Activated CD4-positive, alpha-beta memory T cell treated with anti-CD3 and anti-CD28 coated beads for 36 hours (primary cell): ENCODE measurements around the gene ADCK1. TPM values are rescaled to one million over a fixed set of nuclear protein-coding genes. Genes with fewer than 3 reads are reported as not detected.
"Not testable (repeated sequence)": the region's sequence is repeated elsewhere in the genome, so short reads cannot be mapped to it uniquely, and the experiment has no call there.

Experiments used
- CTCF ChIA-PET: fragments of 350-600 bp; sonication (Branson Sonifier 250); formaldehyde crosslinking; loops from one replicate; lab custom pipeline; 2021; ENCODE audit warnings: antibody characterized with exemption, inconsistent platforms; lab: Charles Lee
- POLR2A ChIA-PET: fragments of 350-600 bp; sonication (Branson Sonifier 250); formaldehyde crosslinking; loops from one replicate; lab custom pipeline; 2021; ENCODE audit warnings: antibody characterized with exemption; lab: Charles Lee
- DNase-seq: peaks from one replicate; pipeline ENCODE4 v3.0.0-alpha.2; 2020
- H3K27ac Mint-ChIP-seq: one replicate; pipeline ENCODE4 v1.8.0; 2021; ENCODE audit warnings: mixed read lengths
- H3K27me3 Mint-ChIP-seq: one replicate; pipeline ENCODE4 v1.8.0; 2021; ENCODE audit warnings: mixed read lengths
- H3K36me3 Mint-ChIP-seq: one replicate; pipeline ENCODE4 v1.8.0; 2021; ENCODE audit warnings: mixed read lengths
- H3K4me1 Mint-ChIP-seq: one replicate; pipeline ENCODE4 v1.8.0; 2021; ENCODE audit warnings: low read depth, mixed read lengths
- H3K4me3 Mint-ChIP-seq: one replicate; pipeline ENCODE4 v1.8.0; 2021; ENCODE audit warnings: mild to moderate bottlenecking, mixed read lengths
- H3K9me3 Mint-ChIP-seq: one replicate; pipeline ENCODE4 v1.8.0; 2021; ENCODE audit warnings: mixed read lengths
- intact Hi-C: fragments of 100-400 bp; cut with micrococcal nuclease; formaldehyde crosslinking; loops from one replicate; pipeline ENCODE4 v1.15.1; 2023
- total RNA-seq, 2 experiments: library from RNA; stranded (reverse); gene quantifications; one replicate each; pipeline ENCODE4 v1.2.3, GENCODE V29; 2021

ADCK1 gene
- total RNA-seq, 2 experiments from 2014 or later: 3.2 to 3.7 TPM

DNA sequence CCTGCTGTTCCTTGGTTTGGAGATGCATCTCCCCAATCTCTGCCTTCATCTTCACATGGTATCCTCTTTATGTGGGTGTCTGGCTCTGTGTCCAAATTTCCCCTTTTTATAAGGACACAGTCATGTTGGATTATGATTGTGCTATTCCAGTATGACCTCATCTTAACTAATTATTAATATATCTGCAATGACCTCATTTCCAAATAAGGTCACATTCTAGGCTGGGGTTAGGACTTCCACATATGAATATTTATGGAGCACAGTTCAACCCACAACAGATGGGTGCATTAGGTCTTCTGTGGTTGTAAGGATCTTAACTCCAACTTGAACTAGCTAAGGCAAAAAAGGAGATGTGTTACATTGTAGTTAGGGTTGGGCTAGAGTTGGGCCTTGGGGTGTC, 69.4 kb downstream of the ADCK1 start:
- Mint-ChIP-seq H3K27ac (no peak overlapping the region), H3K9me3 (peaks cover 8% of the 10 kb centered on the region), H3K4me3 (no peak overlapping the region), H3K36me3 (peaks cover 12% of the 10 kb centered on the region), H3K4me1 (no peaks in the 10 kb centered on the region), H3K27me3 (no peaks in the 10 kb centered on the region)
- ChIA-PET CTCF (no interaction called here), POLR2A (no interaction called here)
- intact Hi-C loops: no loop called here
- DNase-seq: no peak

DNA sequence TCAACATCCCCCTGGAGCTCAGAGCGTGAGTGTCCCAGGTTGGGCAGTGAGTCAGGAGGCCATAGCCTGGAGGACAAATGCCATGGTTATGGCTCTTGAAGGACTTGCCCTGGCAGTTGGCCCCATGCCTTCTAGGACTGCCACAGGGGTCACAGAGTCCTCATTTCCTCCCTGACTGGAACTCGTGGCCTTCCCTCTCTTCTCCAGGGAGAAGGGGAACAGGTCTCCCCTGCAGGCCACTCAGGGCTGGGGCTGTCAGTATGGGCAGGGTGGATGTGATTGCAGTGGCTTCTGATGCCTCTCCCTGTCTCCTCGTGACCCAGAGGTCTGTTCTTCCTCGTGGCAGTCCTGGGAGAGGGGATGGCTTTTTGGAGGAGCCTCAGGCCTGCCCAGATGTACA, 70.7 kb downstream of the ADCK1 start:
- CTCF ChIA-PET: interaction anchor here (0.6 to 1.0 kb wide), 3 partner anchors 9 to 16 kb away, joined by 3 to 4 read pairs (median 4); no protein-coding TSS in a partner anchor

DNA sequence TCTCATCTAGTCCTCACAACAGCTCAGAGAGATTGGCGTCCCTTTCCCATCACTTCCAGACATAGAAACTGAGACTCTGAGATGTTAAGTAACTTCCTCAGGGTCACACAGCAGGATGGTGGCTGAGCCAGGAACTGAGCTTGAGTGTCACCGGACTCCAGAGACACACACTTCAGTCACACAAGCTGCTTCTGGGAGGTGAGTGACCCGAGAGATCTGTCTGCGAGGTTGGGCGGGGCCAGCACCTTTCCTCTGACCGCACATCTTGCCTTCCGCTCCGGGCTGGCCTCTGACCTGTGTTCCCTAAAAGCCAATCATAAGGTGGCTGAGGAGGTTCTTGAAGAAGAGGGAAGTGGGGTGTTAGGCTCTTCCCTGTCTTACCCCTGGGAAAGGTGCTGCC, 72.2 kb downstream of the ADCK1 start:
- CTCF ChIA-PET: interaction anchor here (1.5 kb wide), 1 partner anchor 10 kb away, joined by 7 read pairs; no protein-coding TSS in a partner anchor
- DNase-seq: no peak
- H3K27me3 Mint-ChIP-seq: no peaks in the 10 kb centered on the region

More for the DNA sequence above, 70.7 kb downstream of the ADCK1 start:
- DNase-seq: no peak
- H3K4me3 Mint-ChIP-seq: no peak overlapping the region
- POLR2A ChIA-PET: no interaction called here
- H3K4me1 Mint-ChIP-seq: no peaks in the 10 kb centered on the region
- intact Hi-C loops: no loop called here
- H3K9me3 Mint-ChIP-seq: peaks cover 8% of the 10 kb centered on the region
- peaks cover 21% of the 10 kb centered on the region for H3K36me3 Mint-ChIP-seq
- no peaks in the 10 kb centered on the region for H3K27me3 Mint-ChIP-seq
- no peak overlapping the region for H3K27ac Mint-ChIP-seq

DNA sequence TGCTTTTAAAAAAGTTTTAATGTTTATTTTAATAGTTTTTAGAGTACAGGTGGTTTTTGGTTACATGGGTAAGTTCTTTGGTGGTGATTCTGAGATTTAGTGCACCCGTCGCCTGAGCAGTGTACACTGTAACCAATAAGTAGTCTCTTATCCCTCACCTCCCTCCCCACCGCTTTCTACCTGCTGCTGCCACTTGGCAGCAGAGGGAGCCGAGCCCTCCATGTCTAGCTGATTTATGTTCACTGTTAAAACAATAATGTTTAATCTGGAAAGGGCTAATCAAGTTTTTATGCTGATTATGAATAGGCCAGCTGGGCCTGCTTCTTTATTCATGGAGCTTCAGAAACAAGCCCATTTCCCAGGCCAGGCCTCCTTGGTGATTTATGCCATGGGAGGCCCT, 73.1 kb downstream of the ADCK1 start:
- intact Hi-C loops: no loop called here
- CTCF ChIA-PET: interaction anchor here (0.9 to 1.5 kb wide), 2 partner anchors 11 to 14 kb away, joined by 3 to 7 read pairs; no protein-coding TSS in a partner anchor
- H3K4me1 Mint-ChIP-seq: no peaks in the 10 kb centered on the region
- DNase-seq: no peak
- POLR2A ChIA-PET: no interaction called here
- no peak overlapping the region for H3K27ac Mint-ChIP-seq
- H3K36me3 Mint-ChIP-seq: peaks cover 21% of the 10 kb centered on the region
- H3K4me3 Mint-ChIP-seq: no peak overlapping the region
- no peaks in the 10 kb centered on the region for H3K27me3 Mint-ChIP-seq
- H3K9me3 Mint-ChIP-seq: peaks cover 8% of the 10 kb centered on the region

More for the DNA sequence above, 72.2 kb downstream of the ADCK1 start:
- peaks cover 21% of the 10 kb centered on the region for H3K36me3 Mint-ChIP-seq
- intact Hi-C loops: no loop called here
- H3K4me1 Mint-ChIP-seq: no peaks in the 10 kb centered on the region
- peaks cover 8% of the 10 kb centered on the region for H3K9me3 Mint-ChIP-seq
- no peak overlapping the region for H3K27ac Mint-ChIP-seq
- no peak overlapping the region for H3K4me3 Mint-ChIP-seq
- POLR2A ChIA-PET: no interaction called here

DNA sequence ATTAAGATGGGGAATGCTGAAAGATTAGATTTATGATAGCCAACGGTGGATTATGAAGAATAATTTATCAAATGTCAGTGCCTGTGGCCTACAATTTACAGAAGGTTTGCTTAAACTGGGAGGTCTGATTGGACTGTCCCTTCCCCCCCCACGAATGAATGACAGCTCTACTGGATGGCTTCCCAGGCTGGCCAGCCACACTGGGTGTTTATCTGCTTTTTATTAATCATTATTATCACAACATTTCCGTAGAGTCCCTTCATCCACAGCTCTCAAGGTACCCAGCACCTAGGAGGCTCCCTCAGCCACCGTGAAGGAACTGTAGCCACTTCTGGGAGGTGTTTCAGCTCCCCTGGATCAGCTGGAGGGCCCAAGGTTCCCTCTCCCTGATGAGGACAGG, 78.9 kb downstream of the ADCK1 start:
- no peaks in the 10 kb centered on the region for H3K27me3 Mint-ChIP-seq
- intact Hi-C loops: no loop called here
- no peak for DNase-seq
- peaks cover 5% of the 10 kb centered on the region for H3K9me3 Mint-ChIP-seq
- CTCF ChIA-PET: interaction anchor here (3.3 kb wide), 1 partner anchor 17 kb away, joined by 18 read pairs; no protein-coding TSS in a partner anchor
- no peaks in the 10 kb centered on the region for H3K4me1 Mint-ChIP-seq
- POLR2A ChIA-PET: no interaction called here
- no peak overlapping the region for H3K4me3 Mint-ChIP-seq
- peaks cover 16% of the 10 kb centered on the region for H3K36me3 Mint-ChIP-seq
- H3K27ac Mint-ChIP-seq: no peak overlapping the region

DNA sequence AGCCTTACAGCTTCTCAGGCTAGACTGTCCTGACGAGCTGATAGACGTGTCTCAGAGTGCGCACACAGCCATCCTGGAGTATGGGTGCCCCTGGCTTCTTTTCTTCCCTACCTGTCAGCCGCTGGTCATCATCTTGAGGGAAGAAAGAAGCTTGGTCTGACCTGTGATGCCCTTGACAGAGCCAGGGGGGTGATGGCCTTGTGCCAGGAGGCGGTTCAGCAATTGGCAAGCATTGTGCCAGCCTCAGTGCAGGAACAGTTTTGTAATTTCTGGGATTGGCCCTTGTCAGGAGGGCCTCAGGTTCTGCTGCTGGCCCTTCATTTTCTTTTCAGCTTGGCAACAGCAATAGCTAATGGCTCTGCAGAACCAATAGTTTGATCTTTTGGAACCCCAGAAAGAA, 80.1 kb downstream of the ADCK1 start:
- ChIA-PET CTCF (interaction anchor here (0.6 to 3.3 kb wide), 2 partner anchors 19 to 21 kb away, joined by 4 to 18 read pairs; no protein-coding TSS in a partner anchor), POLR2A (interaction anchor here (0.6 kb wide), 1 partner anchor 16 kb away, joined by 3 read pairs; no protein-coding TSS in a partner anchor)
- Mint-ChIP-seq H3K4me1 (no peaks in the 10 kb centered on the region), H3K27ac (no peak overlapping the region), H3K36me3 (peaks cover 6% of the 10 kb centered on the region), H3K9me3 (no peaks in the 10 kb centered on the region), H3K4me3 (no peak overlapping the region), H3K27me3 (no peaks in the 10 kb centered on the region)
- DNase-seq: no peak
- intact Hi-C loops: no loop called here

DNA sequence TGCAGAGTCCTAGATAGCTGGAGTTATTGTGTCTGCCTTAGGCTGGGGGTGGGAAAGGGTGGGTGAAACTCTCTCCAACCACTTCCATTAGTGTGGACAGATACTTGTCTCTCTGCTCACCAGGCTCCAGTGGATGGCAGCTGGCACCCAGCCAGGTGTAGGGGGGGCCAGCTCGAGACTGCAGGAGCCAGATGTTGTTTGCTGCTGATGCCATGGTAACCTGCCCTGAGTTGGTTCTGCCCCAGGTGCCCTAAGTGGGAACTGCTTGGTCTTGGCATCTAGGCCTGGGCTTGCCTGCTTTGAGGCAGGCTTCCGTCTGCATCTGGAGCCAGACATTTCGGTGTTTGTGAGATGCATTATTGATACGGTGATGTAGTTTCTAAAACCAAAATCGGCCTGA, 82.2 kb downstream of the ADCK1 start:
- POLR2A ChIA-PET: no interaction called here
- H3K36me3 Mint-ChIP-seq: peaks cover 4% of the 10 kb centered on the region
- no peak overlapping the region for H3K27ac Mint-ChIP-seq
- no peaks in the 10 kb centered on the region for H3K9me3 Mint-ChIP-seq
- no peak for DNase-seq
- no peak overlapping the region for H3K4me3 Mint-ChIP-seq
- intact Hi-C loops: no loop called here
- no peaks in the 10 kb centered on the region for H3K27me3 Mint-ChIP-seq
- CTCF ChIA-PET: no interaction called here
- no peaks in the 10 kb centered on the region for H3K4me1 Mint-ChIP-seq

DNA sequence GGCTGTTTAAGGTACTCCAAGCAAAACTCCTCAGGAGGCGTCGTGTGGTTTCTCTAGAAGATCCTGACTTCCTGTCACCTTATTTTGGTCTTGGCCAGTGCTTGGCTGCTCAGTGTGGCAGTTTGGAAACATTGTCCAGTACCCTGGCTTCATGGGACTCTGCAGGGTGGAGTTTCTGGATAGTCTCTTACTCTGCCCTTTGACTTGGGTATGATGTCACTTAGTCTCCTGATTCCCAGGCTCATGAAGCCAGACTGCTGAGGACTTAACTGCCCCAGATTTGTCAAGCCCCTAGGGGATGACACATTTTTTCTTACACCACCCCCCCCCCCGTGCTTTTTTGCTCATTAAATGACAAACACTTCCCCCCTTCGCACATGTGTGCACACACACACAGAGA, 82.7 kb downstream of the ADCK1 start:
- ChIA-PET POLR2A (no interaction called here), CTCF (no interaction called here)
- intact Hi-C loops: no loop called here
- Mint-ChIP-seq H3K9me3 (no peaks in the 10 kb centered on the region), H3K4me1 (no peaks in the 10 kb centered on the region), H3K4me3 (no peak overlapping the region), H3K27me3 (no peaks in the 10 kb centered on the region), H3K36me3 (peaks cover 9% of the 10 kb centered on the region), H3K27ac (no peak overlapping the region)
- no peak for DNase-seq

DNA sequence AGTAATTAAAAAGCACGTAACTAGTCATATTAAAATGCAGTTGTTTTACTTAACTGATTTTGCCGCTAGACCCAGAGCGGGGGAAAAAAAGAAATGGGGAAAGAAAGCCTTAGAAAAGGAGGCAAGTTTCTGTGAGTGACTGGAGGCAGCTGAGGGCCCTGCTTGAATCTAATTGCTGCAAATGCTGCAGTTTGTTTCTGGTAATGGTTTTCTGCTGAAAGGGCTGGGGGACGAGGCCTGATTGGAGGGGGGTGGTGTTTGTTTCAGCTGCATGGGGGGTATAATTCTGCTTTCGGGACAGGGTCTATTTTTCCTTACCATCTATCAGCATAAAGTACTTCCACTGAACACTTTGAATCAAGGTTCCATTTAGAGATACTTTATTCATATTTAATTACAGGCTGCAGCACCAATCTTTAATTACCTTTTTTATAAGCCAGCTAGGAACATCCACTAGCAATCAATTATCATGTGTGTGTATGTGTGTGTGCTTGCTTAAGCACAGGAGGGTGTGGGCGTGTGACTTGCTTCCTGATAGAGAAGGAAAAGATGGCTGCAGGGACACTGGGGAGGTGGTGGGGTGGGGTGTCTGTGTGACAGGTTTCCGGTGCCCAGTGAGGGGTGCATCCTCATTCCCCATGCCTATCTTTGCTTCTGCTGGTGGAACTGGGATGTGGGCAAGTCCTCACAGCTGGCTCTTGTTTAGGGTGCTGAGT, 83.4 kb downstream of the ADCK1 start:
- Mint-ChIP-seq H3K4me1 (no peaks in the 10 kb centered on the region), H3K36me3 (peaks cover 16% of the 10 kb centered on the region), H3K9me3 (peaks cover 5% of the 10 kb centered on the region), H3K27ac (no peak overlapping the region), H3K27me3 (no peaks in the 10 kb centered on the region), H3K4me3 (no peak overlapping the region)
- intact Hi-C loops: no loop called here
- ChIA-PET CTCF (no interaction called here), POLR2A (no interaction called here)
- no peak for DNase-seq

DNA sequence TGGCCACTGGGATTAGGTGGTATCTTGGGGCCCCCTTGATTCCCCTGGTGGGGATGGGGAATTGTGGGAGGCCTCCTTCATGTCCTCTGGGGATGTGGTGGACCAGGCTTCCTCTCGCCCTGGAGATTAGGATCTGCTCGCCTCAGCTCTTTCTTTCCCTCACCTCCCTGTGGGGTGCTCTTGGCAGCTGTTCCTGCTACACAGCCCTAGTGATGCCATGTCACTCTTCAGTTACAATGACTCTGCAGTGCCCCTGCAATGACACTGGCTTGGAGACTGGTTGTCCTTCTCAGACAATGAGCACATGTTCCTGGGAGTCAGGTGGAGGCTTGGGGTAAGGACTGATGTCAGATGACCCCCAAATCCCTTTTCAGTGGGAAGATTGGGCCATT, 83.9 kb downstream of the ADCK1 start:
- Mint-ChIP-seq H3K27me3 (no peaks in the 10 kb centered on the region), H3K36me3 (peaks cover 21% of the 10 kb centered on the region), H3K27ac (no peak overlapping the region), H3K9me3 (peaks cover 10% of the 10 kb centered on the region), H3K4me3 (no peak overlapping the region), H3K4me1 (no peaks in the 10 kb centered on the region)
- CTCF ChIA-PET: no interaction called here
- intact Hi-C loops: no loop called here
- no peak for DNase-seq
- POLR2A ChIA-PET: no interaction called here

DNA sequence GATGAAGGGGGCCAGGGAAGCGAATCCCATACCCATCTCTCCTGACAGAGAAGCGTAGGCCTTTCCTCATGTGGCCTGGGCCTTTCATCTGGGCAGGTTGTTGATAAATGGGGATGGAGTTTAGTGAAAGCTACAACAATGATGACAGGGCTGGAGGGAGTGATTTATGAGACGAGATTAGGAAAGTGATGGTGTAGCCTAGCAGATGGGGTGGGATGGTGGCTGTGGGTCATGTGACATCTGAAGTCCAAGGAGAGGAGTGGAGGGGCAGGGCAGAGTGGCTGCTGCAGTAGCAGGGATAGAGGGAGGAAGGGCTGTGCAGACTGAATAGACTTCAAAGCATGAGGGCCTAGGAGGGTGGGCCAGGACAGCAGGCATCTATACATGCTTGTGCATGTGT, 85.5 kb downstream of the ADCK1 start:
- Mint-ChIP-seq H3K27ac (no peak overlapping the region), H3K9me3 (peaks cover 23% of the 10 kb centered on the region), H3K27me3 (no peaks in the 10 kb centered on the region), H3K36me3 (peaks cover 33% of the 10 kb centered on the region), H3K4me1 (no peaks in the 10 kb centered on the region), H3K4me3 (no peak overlapping the region)
- intact Hi-C loops: no loop called here
- DNase-seq: no peak
- CTCF ChIA-PET: no interaction called here
- POLR2A ChIA-PET: no interaction called here

DNA sequence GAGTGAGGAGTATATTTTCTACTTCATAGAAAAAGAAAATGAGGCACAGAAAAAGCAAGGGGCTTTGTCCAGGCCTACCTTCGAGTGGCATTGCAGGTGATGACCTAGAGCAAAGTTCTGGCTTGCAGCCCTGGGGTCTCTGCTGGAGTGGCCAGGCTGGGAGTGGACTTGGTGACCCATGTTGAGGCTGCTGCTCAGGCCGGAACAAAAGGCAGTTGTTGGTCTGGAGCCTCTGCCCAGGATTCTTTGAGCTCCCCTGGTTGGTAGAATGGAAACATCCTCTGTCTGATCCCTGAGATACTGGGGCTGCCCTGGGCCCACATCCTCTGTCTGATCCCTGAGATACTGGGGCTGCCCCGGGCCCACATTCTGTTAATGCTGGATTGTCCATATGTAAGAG, 86.1 kb downstream of the ADCK1 start:
- no peak for DNase-seq
- Mint-ChIP-seq H3K27me3 (no peaks in the 10 kb centered on the region), H3K4me1 (no peaks in the 10 kb centered on the region), H3K27ac (no peak overlapping the region), H3K4me3 (no peak overlapping the region), H3K9me3 (peaks cover 23% of the 10 kb centered on the region), H3K36me3 (peaks cover 33% of the 10 kb centered on the region)
- ChIA-PET POLR2A (no interaction called here), CTCF (interaction anchor here (1.1 kb wide), 1 partner anchor 13 kb away, joined by 3 read pairs; no protein-coding TSS in a partner anchor)
- intact Hi-C loops: no loop called here

DNA sequence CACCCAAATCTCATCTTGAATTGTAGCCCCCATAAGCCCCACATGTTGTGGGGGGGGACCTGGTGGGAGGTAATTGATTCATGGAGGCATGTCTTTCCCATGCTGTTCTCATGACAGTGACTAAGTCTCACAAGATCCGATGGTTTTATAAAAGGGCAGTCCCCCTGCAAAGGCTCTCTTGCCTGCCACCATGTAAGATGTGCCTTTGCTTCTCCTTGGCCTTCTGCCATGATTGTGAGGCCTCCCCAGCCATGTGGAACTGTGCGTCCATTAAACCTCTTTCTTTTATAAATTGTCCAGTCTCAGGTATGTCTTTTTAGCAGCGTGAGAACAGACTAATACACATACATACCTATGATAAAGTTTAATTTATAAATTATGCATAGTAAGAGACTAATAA, 89.0 kb downstream of the ADCK1 start:
- H3K9me3 Mint-ChIP-seq: peaks cover 23% of the 10 kb centered on the region
- CTCF ChIA-PET, H3K4me1 Mint-ChIP-seq, POLR2A ChIA-PET, H3K4me3 Mint-ChIP-seq, intact Hi-C loops, DNase-seq, H3K27me3 Mint-ChIP-seq, H3K27ac Mint-ChIP-seq: not testable (repeated sequence)
- peaks cover 36% of the 10 kb centered on the region for H3K36me3 Mint-ChIP-seq
